ELF-1 (cell line): ENCODE measurements around the gene ANKRD50.
A peak's percentile ranks its signal among the peaks of the same experiment; 100 is the strongest.

Experiments used
- DNase-seq: peaks from one replicate; pipeline ENCODE4 v3.0.0-alpha.2; 2016; ENCODE audit warnings: low read depth, low spot score

The ANKRD50 gene

DNA sequence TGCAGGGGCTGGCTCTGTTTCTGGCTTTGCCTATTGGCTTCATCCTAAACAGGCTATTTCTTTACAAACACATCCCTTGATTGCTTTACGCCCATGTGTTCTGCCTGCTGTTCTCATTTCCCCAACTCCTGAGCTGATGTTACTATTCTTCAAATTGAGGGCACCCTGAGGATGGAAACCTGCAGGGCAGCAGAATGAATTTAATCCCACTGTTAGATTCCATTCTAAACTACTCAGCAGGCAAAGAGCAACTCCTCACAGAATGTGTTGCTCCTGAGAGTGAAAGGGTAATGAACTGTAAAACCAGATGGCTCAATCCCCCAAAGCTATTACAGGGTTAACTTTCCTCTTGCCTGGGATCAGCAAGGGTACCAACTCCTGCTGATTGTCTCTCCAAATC, 75.7 kb downstream of the ANKRD50 start:
- peak; percentile 64 for DNase-seq

GRCh38 chr4:124635331-124635730, 77.2 kb downstream of the ANKRD50 start:
- DNase-seq = peak; percentile 4

DNA sequence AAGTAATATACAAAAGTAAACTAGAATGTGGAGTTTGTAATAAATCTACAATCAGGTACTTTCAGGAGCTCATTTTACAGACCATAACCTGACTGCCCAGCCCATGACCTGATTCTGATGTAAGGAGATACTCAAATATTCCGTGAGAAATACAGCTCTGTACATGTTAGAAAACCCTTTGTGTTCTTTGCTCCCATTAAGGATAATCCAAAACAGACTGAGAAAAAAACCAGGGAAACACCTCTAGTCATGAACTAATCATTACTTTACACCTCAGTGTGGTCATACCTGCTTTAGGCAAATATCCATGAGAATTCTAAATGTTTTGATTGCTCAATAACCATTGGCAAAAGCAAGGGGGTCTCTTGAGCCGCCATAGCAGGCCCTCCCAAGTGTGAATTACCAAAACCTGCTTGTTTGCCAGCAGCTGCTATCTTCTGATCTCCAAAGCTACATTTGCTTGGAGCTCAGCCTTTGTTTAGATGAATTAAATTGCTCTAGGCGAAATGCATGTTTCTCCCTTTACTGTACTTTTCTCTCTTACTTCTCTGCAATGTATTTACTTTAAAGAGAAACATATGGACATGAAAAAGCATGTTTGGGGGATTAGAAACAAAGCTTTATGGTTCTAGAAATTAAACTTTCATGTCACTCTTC, 79.1 kb downstream of the ANKRD50 start:
- peak; percentile 46 for DNase-seq

GRCh38 chr4:124632439-124632838, 80.1 kb downstream of the ANKRD50 start:
- peak; percentile 36 for DNase-seq

DNA sequence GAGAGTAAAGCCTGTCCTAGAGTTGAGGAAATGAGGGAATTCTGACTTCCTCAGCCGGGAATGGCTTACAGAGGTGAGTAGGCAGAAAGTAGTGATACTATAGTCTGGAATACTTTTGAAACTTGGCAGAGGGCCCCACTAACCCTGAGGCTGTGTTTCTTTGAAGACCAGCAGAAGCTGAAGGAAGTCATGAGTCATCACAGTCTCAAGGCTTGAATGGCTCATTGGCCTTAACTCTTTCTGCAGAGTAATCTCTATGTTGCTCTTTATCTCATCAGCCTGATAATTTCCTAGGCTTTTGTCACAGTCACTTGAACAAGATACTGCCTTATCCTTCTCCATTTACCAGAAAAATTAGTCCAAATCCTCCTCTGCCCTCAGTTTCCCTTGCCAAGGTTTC, 80.8 kb downstream of the ANKRD50 start:
- peak; percentile 89 for DNase-seq

DNA sequence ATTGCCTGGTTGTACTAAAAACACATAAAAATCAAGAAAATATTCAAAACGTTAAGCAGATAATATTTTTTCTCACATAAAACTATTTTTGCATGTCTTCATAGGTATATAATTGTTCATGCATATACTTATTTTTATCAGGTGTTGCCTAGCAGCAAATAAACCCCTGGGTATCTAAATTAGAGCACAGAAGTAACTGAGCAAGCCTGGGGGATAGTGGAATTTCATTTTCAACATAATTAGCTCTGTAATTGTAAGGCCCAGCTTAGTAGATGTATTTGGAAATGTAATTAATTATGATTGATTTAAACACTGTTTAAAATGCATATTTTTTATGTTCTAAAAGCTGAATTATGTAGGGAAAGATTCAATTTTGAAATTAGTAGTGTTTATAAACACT, 82.9 kb downstream of the ANKRD50 start:
- no peak for DNase-seq
